Activated CD8-positive, alpha-beta memory T cell treated with anti-CD3 and anti-CD28 coated beads, Interleukin-2, amount 10 ng/mL, durations not matched to agents 7 days and 5 days (primary cell): ENCODE measurements around the gene CD4. TPM values are rescaled to one million over a fixed set of nuclear protein-coding genes. Genes with fewer than 3 reads are reported as not detected.

Experiments
- ATAC-seq: fragments of 150-1000 bp; cut with Tn5 transposase; one replicate; pipeline ENCODE4 v1.10.0; 2021; ENCODE audit warnings: moderate library complexity
- CTCF ChIA-PET: fragments of 350-600 bp; sonication (Branson Sonifier 250); formaldehyde crosslinking; loops from one replicate; lab custom pipeline; 2021; ENCODE audit warnings: antibody characterized with exemption; lab: Charles Lee
- DNase-seq: peaks from one replicate; pipeline ENCODE4 v3.0.0-alpha.2; 2020
- H3K27ac Mint-ChIP-seq: one replicate; pipeline ENCODE4 v1.8.0; 2021; ENCODE audit warnings: mild to moderate bottlenecking, mixed read lengths
- H3K27me3 Mint-ChIP-seq: one replicate; pipeline ENCODE4 v1.8.0; 2021; ENCODE audit warnings: mixed read lengths
- H3K36me3 Mint-ChIP-seq: one replicate; pipeline ENCODE4 v1.8.0; 2021; ENCODE audit warnings: mild to moderate bottlenecking, mixed read lengths
- H3K4me1 Mint-ChIP-seq: one replicate; pipeline ENCODE4 v1.8.0; 2021; ENCODE audit warnings: mixed read lengths
- H3K4me3 Mint-ChIP-seq: one replicate; pipeline ENCODE4 v1.8.0; 2021; ENCODE audit warnings: mild to moderate bottlenecking, moderate library complexity, mixed read lengths
- H3K9me3 Mint-ChIP-seq: one replicate; pipeline ENCODE4 v1.8.0; 2022; ENCODE audit warnings: low read depth, mixed read lengths
- total RNA-seq, 2 experiments: library from RNA; stranded (reverse); gene quantifications; one replicate each; pipeline ENCODE4 v1.2.3, GENCODE V29; 2021

The CD4 gene
- total RNA-seq, 2 experiments from 2014 or later, result 0.82 to 1.8 TPM

DNA sequence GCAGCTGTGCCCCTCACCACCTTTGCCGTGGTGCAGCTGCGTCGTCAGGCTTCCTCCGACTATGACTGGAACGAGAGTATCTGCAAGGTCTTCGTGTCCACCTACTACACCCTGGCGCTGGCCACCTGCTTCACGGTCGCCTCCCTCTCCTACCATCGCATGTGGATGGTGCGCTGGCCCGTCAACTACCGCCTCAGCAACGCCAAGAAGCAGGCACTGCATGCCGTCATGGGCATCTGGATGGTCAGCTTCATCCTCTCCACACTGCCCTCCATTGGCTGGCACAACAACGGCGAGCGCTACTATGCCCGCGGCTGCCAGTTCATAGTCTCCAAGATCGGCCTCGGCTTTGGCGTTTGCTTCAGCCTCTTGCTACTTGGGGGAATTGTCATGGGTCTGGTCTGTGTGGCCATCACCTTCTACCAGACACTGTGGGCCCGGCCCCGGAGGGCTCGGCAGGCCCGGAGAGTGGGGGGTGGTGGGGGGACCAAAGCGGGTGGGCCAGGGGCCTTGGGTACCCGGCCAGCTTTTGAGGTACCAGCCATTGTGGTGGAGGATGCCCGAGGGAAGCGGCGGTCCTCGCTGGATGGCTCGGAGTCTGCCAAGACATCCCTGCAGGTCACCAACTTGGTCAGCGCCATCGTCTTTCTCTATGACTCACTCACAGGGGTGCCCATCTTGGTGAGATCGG, 34.9 kb downstream of the CD4 start:
- CTCF ChIA-PET, result interaction anchor here (0.7 to 10.4 kb wide), 20 partner anchors 10 to 266 kb away, joined by 3 to 120 read pairs (median 4); partner anchors contain the start of genes CDCA3, GNB3, MLF2 and PTMS
- H3K4me3 Mint-ChIP-seq, result no peak overlapping the region
- no peak for ATAC-seq
- H3K4me1 Mint-ChIP-seq, result peaks cover 26% of the 10 kb centered on the region
- no peak for DNase-seq
- no peak overlapping the region for H3K27ac Mint-ChIP-seq
- no peaks in the 10 kb centered on the region for H3K9me3 Mint-ChIP-seq
- peaks cover 71% of the 10 kb centered on the region for H3K27me3 Mint-ChIP-seq
- H3K36me3 Mint-ChIP-seq, result no peaks in the 10 kb centered on the region

DNA sequence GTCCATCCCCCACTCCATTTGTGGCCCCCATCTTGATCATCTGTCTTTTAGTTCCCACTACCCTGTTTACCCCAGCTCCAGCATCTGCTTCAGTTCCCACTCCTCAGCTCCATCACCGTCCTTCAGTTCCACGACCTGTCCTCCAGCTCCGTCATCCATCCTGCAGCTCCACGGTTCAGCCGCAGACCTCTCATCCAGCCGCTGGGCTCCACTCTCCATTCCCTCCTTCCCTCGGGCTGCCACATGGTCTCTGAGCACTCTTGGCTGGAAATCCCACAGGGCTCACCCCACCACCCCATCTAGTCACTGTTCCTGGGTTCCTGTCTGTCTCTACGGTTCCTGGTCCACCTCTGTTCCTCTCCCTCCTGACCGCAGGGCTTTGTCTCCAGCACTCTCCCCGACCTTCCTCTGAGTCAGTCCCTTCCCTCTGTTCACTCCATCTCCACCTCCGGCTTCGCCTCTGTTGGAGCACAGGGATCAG, 35.6 kb downstream of the CD4 start:
- no peaks in the 10 kb centered on the region for H3K9me3 Mint-ChIP-seq
- H3K4me3 Mint-ChIP-seq, result no peak overlapping the region
- H3K36me3 Mint-ChIP-seq, result no peaks in the 10 kb centered on the region
- CTCF ChIA-PET, result interaction anchor here (0.7 to 10.4 kb wide), 24 partner anchors 11 to 267 kb away, joined by 3 to 120 read pairs (median 4); partner anchors contain the start of genes CDCA3, GNB3, LAG3 and MLF2
- no peak for DNase-seq
- peaks cover 28% of the 10 kb centered on the region for H3K4me1 Mint-ChIP-seq
- no peak for ATAC-seq
- no peak overlapping the region for H3K27ac Mint-ChIP-seq
- H3K27me3 Mint-ChIP-seq, result peaks cover 76% of the 10 kb centered on the region

DNA sequence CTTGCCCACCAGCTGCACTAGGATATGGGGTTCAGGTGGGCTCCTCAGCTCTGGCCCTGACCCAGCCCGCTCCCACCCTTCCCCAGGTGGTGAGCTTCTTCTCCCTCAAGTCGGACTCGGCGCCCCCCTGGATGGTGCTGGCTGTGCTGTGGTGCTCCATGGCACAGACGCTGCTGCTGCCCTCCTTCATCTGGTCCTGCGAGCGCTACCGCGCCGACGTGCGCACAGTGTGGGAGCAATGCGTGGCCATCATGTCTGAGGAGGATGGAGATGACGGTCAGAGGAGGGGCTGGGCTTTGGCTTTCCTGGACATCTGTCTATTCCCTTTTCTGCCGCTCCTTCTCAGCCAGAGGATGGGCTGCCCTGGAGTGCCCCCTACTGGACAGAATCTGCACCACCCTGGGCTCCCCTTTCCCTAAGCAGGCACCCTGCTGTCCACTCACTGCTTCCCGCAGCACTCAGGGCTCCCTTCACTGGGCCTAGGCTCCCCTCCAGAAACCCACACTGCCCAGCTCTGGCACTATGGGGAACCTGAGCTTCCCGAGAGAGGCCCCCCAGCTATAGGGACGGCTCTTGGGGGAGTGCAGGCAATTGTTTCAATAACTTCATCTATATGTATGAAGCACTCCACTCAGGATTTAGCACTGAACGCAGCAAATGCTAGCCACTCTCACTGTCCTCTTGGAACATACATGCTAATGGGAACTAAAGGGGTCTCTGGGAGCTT, 36.2 kb downstream of the CD4 start:
- H3K9me3 Mint-ChIP-seq, result no peaks in the 10 kb centered on the region
- H3K4me1 Mint-ChIP-seq, result peaks cover 28% of the 10 kb centered on the region
- H3K27ac Mint-ChIP-seq, result no peak overlapping the region
- peaks cover 80% of the 10 kb centered on the region for H3K27me3 Mint-ChIP-seq
- ATAC-seq (peak; percentile 74), DNase-seq (peak; percentile 86)
- CTCF ChIA-PET, result interaction anchor here (0.7 to 10.4 kb wide), 25 partner anchors 11 to 263 kb away, joined by 3 to 120 read pairs (median 5); partner anchors contain the start of genes CDCA3, COPS7A, GNB3 and LAG3
- no peaks in the 10 kb centered on the region for H3K36me3 Mint-ChIP-seq
- no peak overlapping the region for H3K4me3 Mint-ChIP-seq

DNA sequence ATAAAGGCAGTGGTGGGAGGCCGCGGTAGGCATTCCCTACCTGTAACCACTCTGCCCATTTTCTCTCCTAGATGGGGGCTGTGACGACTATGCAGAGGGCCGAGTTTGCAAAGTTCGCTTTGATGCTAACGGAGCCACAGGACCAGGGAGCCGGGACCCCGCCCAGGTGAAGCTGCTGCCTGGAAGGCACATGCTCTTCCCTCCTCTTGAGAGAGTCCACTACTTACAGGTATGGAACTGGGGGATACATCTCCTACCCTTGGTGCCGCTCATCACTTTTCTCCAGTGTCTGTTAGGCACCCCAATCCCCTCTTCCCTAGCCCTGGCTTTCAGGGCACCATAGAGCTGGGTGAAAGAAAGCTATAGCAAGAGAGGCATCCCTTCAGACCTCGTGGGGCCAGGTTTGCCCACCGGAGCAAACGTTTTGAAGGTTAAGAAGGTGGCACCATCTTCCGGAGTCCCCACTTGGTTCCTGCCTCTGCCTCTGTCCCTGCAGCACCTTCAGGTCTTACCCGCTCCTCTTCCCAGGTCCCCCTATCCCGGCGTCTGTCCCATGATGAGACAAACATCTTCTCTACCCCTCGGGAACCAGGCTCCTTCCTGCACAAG, 36.9 kb downstream of the CD4 start:
- Mint-ChIP-seq H3K4me3 (no peak overlapping the region), H3K27ac (no peak overlapping the region), H3K36me3 (no peaks in the 10 kb centered on the region), H3K4me1 (peaks cover 23% of the 10 kb centered on the region), H3K9me3 (no peaks in the 10 kb centered on the region), H3K27me3 (peaks cover 79% of the 10 kb centered on the region)
- ATAC-seq (no peak), DNase-seq (no peak)
- CTCF ChIA-PET, result interaction anchor here (0.7 to 10.4 kb wide), 16 partner anchors 11 to 263 kb away, joined by 3 to 120 read pairs (median 6); partner anchors contain the start of genes CDCA3, COPS7A, GNB3 and LAG3

DNA sequence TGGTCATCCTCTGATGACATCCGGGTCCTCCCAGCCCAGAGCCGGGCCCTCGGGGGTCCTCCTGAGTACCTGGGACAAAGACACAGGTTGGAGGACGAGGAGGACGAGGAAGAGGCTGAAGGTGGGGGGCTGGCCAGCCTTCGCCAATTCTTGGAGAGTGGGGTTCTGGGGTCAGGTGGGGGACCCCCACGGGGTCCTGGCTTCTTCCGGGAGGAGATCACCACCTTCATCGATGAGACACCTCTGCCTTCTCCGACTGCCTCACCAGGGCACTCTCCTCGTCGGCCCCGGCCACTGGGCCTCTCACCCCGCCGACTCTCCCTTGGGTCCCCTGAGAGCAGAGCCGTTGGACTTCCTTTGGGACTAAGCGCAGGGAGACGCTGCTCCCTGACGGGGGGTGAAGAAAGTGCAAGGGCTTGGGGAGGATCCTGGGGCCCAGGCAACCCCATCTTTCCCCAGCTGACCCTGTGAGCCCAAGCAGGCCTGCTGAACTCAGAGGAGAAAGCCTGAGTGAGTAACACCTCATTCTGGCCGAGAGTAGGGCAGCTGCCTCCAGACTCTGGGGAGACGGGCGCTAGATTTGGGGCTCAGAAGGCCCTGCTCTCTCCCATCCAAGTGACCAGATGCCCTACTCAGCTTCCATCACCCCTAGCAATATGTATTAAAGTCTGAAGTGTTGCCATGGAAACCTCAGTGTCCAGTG, 37.6 kb downstream of the CD4 start:
- Mint-ChIP-seq H3K27me3 (peaks cover 84% of the 10 kb centered on the region), H3K9me3 (no peaks in the 10 kb centered on the region), H3K4me3 (no peak overlapping the region), H3K36me3 (no peaks in the 10 kb centered on the region), H3K27ac (no peak overlapping the region), H3K4me1 (peaks cover 21% of the 10 kb centered on the region)
- ATAC-seq, result no peak
- DNase-seq, result no peak
- CTCF ChIA-PET, result interaction anchor here (0.9 to 10.4 kb wide), 9 partner anchors 10 to 264 kb away, joined by 3 to 120 read pairs (median 7); partner anchors contain the start of genes COPS7A, GNB3, MLF2 and PTMS

DNA sequence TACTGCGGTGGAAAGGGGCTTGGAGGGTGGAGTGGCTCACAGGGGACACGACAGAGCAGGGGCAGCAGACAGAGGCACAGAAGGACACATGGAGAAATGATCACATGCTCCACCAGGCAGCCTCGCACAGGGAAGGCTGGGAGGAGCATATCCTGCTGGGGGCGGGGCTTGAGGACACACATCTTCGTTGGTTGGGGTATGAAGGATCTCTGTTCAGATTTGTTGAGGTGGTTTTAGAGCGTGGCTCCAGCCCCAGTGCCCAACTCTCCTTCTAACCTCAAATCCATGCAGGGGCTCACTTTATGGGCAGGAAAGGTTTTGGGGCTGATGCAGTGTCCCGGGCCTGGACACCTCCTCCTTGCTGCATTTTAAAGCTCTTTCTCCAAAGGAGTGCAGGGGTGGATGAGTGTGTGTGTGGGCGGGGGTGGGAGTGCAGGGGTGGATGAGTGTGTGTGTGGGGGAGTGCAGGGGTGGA, 38.1 kb downstream of the CD4 start:
- Mint-ChIP-seq H3K9me3 (no peaks in the 10 kb centered on the region), H3K27ac (no peak overlapping the region), H3K36me3 (no peaks in the 10 kb centered on the region), H3K4me1 (peaks cover 19% of the 10 kb centered on the region), H3K4me3 (no peak overlapping the region), H3K27me3 (peaks cover 82% of the 10 kb centered on the region)
- DNase-seq (peak; percentile 67), ATAC-seq (peak; percentile 24)
- CTCF ChIA-PET, result interaction anchor here (1.6 to 10.4 kb wide), 4 partner anchors 10 to 72 kb away, joined by 3 to 120 read pairs (median 58); partner anchors contain the start of genes GNB3 and MLF2

DNA sequence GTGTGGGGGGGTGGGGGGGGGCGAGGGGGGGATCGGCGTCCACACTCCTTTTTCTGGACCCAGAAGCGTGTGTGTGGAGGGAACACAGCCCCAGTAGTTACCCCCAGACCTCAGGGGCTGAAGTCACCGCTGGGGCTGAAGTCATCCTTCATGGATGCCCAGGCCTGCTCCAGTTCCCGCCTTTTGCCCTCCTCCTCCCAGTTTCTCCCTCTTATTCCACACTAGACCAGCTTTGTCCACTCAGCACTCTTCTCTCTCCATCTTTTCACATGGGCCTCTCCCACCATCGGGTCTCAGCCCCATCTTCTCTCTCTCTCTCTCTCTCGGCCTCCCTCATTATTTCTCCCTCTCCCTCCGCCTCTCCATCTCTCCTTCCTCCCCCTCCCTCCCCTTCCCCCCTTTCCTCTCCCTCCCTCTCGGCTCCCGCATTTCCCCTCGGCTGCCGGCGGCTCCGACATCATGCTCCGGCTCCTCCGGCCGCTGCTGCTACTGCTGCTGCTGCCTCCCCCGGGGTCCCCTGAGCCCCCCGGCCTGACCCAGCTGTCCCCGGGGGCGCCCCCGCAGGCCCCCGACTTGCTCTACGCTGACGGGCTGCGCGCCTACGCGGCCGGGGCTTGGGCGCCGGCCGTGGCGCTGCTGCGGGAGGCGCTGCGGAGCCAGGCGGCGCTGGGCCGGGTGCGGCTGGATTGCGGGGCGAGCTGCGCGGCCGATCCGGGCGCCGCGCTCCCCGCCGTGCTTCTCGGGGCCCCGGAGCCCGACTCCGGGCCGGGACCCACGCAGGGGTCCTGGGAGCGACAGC, 38.9 kb downstream of the CD4 start, which contains the start of gene P3H3:
P3H3 (plus strand) TSS at position 426 of the 799 bp plus-strand sequence; CDS start at position 460, 34 bp downstream.
- no peak within 1 kb of the TSS for H3K27ac Mint-ChIP-seq
- DNase-seq (no peak), ATAC-seq (peak; percentile 49)
- peak within 1 kb of the TSS; percentile 68 for H3K4me3 Mint-ChIP-seq
- H3K4me1 Mint-ChIP-seq, result peaks cover 19% of the 10 kb centered on the region
- CTCF ChIA-PET, result interaction anchor here (0.8 to 10.4 kb wide), 11 partner anchors 9 to 139 kb away, joined by 3 to 120 read pairs (median 5); partner anchors contain the start of genes GNB3, LAG3, MLF2 and USP5
- no peaks in the 10 kb centered on the region for H3K9me3 Mint-ChIP-seq
- H3K27me3 Mint-ChIP-seq, result peaks cover 75% of the 10 kb centered on the region
- H3K36me3 Mint-ChIP-seq, result no peaks in the 10 kb centered on the region

DNA sequence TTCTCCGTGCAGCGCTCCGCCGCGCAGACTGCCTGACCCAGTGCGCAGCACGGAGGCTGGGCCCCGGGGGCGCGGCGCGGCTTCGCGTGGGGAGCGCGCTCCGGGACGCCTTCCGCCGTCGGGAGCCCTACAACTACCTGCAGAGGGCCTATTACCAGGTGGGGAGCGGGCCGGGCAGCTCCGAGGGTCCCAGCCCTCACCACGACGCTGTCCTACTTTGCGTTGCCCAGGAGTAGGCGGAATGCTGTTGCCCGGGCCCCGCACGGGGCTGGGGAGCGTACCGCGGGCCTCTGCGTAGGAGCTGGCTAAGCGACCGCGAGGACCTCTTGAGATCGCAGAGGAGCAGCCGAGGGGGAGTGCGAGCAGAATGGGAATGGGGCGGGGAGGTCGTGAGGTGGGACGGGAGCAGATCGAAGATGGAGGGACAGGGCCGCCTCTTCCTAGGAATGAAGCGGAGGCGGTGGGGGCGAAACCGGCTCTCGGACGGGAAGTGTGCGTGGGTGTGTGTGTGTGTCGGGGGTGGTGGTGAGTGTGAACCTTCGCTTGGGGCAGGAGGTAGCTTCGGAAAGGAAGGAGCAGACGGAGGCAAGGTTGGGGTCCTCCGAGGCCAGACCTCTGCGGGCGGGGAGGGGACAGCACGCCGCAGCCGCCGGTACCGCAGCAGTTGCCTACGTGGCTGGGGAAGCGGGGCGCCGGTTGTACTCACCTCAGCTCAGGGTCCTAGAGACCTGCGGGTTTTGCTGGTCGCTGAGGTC, 39.6 kb downstream of the CD4 start:
- CTCF ChIA-PET, result interaction anchor here (0.7 to 10.4 kb wide), 15 partner anchors 8 to 265 kb away, joined by 3 to 120 read pairs (median 4); partner anchors contain the start of genes GNB3, LAG3, MLF2 and USP5
- Mint-ChIP-seq H3K4me1 (peaks cover 19% of the 10 kb centered on the region), H3K36me3 (no peaks in the 10 kb centered on the region), H3K27ac (no peak overlapping the region), H3K4me3 (peak overlapping the region; percentile 68), H3K27me3 (peaks cover 69% of the 10 kb centered on the region), H3K9me3 (no peaks in the 10 kb centered on the region)
- DNase-seq (no peak), ATAC-seq (peak; percentile 54)

DNA sequence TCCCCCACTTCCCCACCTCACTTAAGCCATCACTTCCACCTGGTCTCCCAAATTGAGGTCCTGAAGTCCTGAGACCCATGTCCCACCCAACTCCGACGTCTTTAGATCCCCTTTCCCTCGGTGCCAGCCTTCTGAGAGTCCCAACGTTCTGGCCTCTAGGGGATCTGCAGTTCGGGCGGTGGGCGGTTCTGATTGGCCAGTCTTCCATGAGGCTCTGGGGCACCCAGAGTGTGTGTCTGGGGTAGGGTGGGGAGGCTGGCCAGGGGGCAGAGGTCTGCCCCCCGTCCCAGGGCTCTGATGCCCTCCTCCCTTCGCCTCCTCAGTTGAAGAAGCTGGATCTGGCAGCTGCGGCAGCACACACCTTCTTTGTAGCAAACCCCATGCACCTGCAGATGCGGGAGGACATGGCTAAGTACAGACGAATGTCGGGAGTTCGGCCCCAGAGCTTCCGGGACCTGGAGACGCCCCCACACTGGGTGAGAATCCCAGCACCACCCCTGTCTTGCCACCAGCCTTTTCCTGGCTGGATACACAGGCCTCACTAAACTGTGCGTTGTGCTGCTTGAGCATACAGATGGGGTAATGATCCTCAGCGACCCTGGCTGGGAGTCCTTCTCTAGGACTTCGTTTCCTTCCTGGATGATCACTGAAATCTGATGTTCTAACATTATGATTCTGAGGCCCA, 40.4 kb downstream of the CD4 start:
- ATAC-seq, result no peak
- H3K4me1 Mint-ChIP-seq, result peaks cover 21% of the 10 kb centered on the region
- no peaks in the 10 kb centered on the region for H3K9me3 Mint-ChIP-seq
- peaks cover 64% of the 10 kb centered on the region for H3K27me3 Mint-ChIP-seq
- no peaks in the 10 kb centered on the region for H3K36me3 Mint-ChIP-seq
- DNase-seq, result no peak
- CTCF ChIA-PET, result interaction anchor here (0.7 to 10.4 kb wide), 16 partner anchors 8 to 266 kb away, joined by 3 to 120 read pairs (median 4); partner anchors contain the start of genes GNB3, GPR162, MLF2 and USP5
- no peak overlapping the region for H3K27ac Mint-ChIP-seq
- H3K4me3 Mint-ChIP-seq, result peak overlapping the region; percentile 68

DNA sequence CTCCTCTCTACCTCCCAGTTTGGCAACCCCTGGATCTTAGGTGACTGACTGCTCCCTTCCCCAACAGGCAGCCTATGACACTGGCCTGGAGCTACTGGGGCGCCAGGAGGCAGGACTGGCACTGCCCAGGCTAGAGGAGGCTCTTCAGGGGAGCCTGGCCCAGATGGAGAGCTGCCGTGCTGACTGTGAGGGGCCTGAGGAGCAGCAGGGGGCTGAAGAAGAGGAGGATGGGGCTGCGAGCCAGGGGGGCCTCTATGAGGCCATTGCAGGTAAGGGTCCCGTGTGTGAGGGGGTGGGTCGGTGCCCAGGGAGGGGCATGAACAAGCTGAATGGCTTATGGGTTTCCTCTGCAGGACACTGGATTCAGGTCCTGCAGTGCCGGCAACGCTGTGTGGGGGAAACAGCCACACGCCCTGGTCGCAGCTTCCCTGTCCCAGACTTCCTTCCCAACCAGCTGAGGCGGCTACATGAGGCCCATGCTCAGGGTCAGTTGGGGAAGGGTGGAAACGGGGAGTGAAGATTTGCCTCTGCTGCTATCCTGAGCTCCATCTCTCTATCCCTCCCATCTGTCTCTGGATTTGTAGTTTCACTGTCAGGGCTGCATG, 41.1 kb downstream of the CD4 start:
- CTCF ChIA-PET, result interaction anchor here (0.7 to 8.0 kb wide), 8 partner anchors 9 to 266 kb away, joined by 3 to 60 read pairs (median 4); partner anchors contain the start of genes GPR162, MLF2 and PTPN6
- H3K27me3 Mint-ChIP-seq, result peaks cover 57% of the 10 kb centered on the region
- H3K4me3 Mint-ChIP-seq, result no peak overlapping the region
- no peaks in the 10 kb centered on the region for H3K9me3 Mint-ChIP-seq
- peaks cover 18% of the 10 kb centered on the region for H3K4me1 Mint-ChIP-seq
- H3K27ac Mint-ChIP-seq, result no peak overlapping the region
- ATAC-seq, result no peak
- DNase-seq, result no peak
- no peaks in the 10 kb centered on the region for H3K36me3 Mint-ChIP-seq
